ENCODE measurements around the gene PLA2G2D. TPM values are rescaled to one million over a fixed set of nuclear protein-coding genes. Genes with fewer than 3 reads are reported as not detected.
"Not testable (repeated sequence)": the region's sequence is repeated elsewhere in the genome, so short reads cannot be mapped to it uniquely, and the experiment has no call there.

Gene PLA2G2D
- total RNA-seq, 1 experiment from 2014 or later: not detected

- DNase-seq (ENCODE audit: low read depth in 1 of 2, low spot score in 2 of 2): no peak
- Histone ChIP-seq H3K4me3 (no peak overlapping the region), H3K4me1 (replicated peaks) (no peaks in the 10 kb centered on the region), H3K9me3 (replicated peaks) (no peaks in the 10 kb centered on the region), H3K36me3 (no peaks in the 10 kb centered on the region), H3K27ac (no peak overlapping the region), H3K27me3 (replicated peaks) (no peaks in the 10 kb centered on the region; the same call in 1 of the 2 replicates)
These were observed 19.0 kb upstream of the PLA2G2D start for GRCh38 chr1:20138346-20138745.

GRCh38 chr1:20137604-20138003 lies 18.3 kb upstream of the PLA2G2D start:
- H3K4me3 ChIP-seq: no peak overlapping the region
- no peaks in the 10 kb centered on the region for H3K4me1 ChIP-seq (replicated peaks)
- no peak overlapping the region for H3K27ac ChIP-seq
- H3K36me3 ChIP-seq: no peaks in the 10 kb centered on the region
- no peaks in the 10 kb centered on the region for H3K9me3 ChIP-seq (replicated peaks)
- no peak for DNase-seq (ENCODE audit: low read depth in 1 of 2, low spot score in 2 of 2)
- H3K27me3 ChIP-seq (replicated peaks): no peaks in the 10 kb centered on the region; the same call in 1 of the 2 replicates

GRCh38 chr1:20137055-20137454 lies 17.7 kb upstream of the PLA2G2D start:
- DNase-seq (ENCODE audit: low read depth in 1 of 2, low spot score in 2 of 2): no peak

GRCh38 chr1:20136249-20136648 lies 16.9 kb upstream of the PLA2G2D start:
- Histone ChIP-seq H3K9me3 (replicated peaks) (no peaks in the 10 kb centered on the region), H3K36me3 (no peaks in the 10 kb centered on the region), H3K4me1 (replicated peaks) (no peaks in the 10 kb centered on the region), H3K27ac (no peak overlapping the region), H3K27me3 (replicated peaks) (no peaks in the 10 kb centered on the region; the same call in 1 of the 2 replicates), H3K4me3 (no peak overlapping the region)
- DNase-seq (ENCODE audit: low read depth in 1 of 2, low spot score in 2 of 2): no peak

More at GRCh38 chr1:20137055-20137454, 17.7 kb upstream of the PLA2G2D start:
- no peak overlapping the region for H3K4me3 ChIP-seq
- no peaks in the 10 kb centered on the region for H3K36me3 ChIP-seq
- H3K27me3 ChIP-seq (replicated peaks): no peaks in the 10 kb centered on the region; the same call in 1 of the 2 replicates
- no peaks in the 10 kb centered on the region for H3K4me1 ChIP-seq (replicated peaks)
- H3K27ac ChIP-seq: no peak overlapping the region
- no peaks in the 10 kb centered on the region for H3K9me3 ChIP-seq (replicated peaks)

DNA sequence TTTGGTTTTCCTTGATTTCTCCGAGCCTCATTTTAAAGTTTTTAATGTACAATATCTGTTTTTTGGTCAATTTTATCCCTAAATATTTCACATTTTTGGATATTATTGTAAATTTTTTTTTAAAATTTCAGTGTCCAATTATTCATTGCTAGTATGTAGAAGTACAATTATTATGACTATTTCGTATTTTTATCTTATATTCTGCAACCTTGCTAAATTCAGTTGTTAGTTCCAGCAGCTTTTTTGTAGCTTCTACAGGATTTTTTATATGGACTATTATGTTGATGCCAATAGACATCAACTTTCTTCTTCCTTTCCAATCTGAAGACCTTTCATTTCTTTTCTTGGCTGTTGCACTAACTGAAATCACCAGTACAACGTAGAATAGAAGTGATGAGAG lies 15.7 kb upstream of the PLA2G2D start:
- Histone ChIP-seq H3K4me1 (replicated peaks) (no peaks in the 10 kb centered on the region), H3K27ac (no peak overlapping the region), H3K4me3 (no peak overlapping the region), H3K36me3 (no peaks in the 10 kb centered on the region), H3K9me3 (replicated peaks) (no peaks in the 10 kb centered on the region), H3K27me3 (replicated peaks) (no peaks in the 10 kb centered on the region)
- no peak for DNase-seq (ENCODE audit: low read depth in 1 of 2, low spot score in 2 of 2)

- not testable (repeated sequence) for H3K4me1 ChIP-seq (replicated peaks); H3K27me3 ChIP-seq (replicated peaks); H3K4me3 ChIP-seq; H3K27ac ChIP-seq; DNase-seq (ENCODE audit: low read depth in 1 of 2, low spot score in 2 of 2); H3K36me3 ChIP-seq; H3K9me3 ChIP-seq (replicated peaks)
These were observed 11.2 kb upstream of the PLA2G2D start for GRCh38 chr1:20130518-20130917.

DNA sequence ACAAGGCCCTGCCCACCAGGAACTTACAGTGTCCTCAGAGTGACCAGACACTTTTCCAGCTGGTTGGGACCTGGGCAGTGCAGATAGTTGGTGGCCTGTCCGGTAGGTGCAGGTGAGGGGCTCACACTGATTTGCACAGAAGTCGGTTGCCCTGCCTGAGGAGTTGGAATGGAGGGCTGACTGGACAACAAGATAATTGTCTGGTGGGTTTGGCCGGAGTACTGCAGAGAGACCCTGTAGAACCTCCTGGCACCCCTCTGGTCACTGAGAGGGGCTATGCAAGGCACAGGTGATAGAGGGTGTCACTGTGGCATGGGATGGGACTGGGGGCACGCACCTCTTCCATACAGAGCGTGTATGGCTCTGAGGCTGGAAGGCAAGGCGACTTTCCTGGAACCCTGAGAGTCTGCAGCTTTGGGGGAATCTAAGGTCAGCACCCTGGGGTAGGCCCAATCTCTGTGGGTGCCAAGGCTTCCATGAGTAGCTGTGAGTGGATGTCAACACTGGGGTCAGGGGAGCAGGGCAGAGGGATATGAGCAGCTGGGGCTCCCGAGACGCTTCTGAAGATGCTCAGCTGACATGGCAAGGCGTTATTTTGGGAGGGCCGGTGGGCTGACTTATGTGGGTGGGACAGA lies 7.6 kb upstream of the PLA2G2D start:
- H3K4me3 ChIP-seq: no peak overlapping the region
- H3K9me3 ChIP-seq (replicated peaks): no peaks in the 10 kb centered on the region
- no peak for DNase-seq (ENCODE audit: low read depth in 1 of 2, low spot score in 2 of 2)
- H3K27ac ChIP-seq: no peak overlapping the region
- H3K4me1 ChIP-seq (replicated peaks): no peaks in the 10 kb centered on the region
- H3K27me3 ChIP-seq (replicated peaks): peaks cover 8% of the 10 kb centered on the region; the same call in 1 of the 2 replicates
- H3K36me3 ChIP-seq: no peaks in the 10 kb centered on the region

DNA sequence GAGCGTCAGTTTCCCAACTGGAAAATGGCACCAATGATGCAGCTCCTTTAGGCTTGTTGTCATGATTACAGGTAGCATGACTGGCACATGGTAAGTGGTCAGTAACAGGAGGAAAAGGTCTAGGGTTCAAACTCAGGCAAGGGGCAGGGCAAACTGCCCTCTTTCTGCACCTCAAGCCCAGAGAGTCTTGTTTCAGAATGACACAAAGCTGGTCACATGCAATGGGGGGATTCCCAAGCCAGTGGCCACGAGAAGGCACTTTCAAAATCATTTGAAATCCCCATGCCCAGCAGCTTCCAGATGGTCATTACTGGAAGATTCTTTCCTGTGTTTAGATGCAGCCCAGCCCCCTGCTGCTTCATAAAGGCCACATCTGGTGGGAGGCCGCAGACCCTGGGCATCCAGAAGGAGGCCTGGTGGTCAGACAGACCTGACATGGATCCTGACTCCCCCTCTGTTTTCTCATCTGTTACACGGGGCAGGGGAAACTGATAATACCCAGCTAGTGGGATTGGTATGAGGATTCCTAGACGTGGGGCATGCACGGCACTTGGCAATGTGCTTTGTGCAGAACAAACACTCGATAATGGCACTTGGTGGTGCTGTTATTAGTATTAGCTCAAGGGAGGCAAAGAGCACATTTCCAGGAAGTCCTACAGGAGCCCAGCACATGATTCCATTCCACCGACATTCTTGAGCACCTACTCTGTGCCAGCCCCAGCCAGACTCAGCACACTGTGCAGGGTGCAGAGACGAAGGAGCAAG lies 6.9 kb upstream of the PLA2G2D start:
- H3K4me3 ChIP-seq: no peak overlapping the region
- DNase-seq (ENCODE audit: low read depth in 1 of 2, low spot score in 2 of 2): no peak
- no peaks in the 10 kb centered on the region for H3K9me3 ChIP-seq (replicated peaks)
- H3K27ac ChIP-seq: no peak overlapping the region
- H3K4me1 ChIP-seq (replicated peaks): no peaks in the 10 kb centered on the region
- H3K36me3 ChIP-seq: no peaks in the 10 kb centered on the region
- H3K27me3 ChIP-seq (replicated peaks): peaks cover 11% of the 10 kb centered on the region; the same call in 1 of the 2 replicates

- no peak for DNase-seq (ENCODE audit: low read depth in 1 of 2, low spot score in 2 of 2)
- Histone ChIP-seq H3K27me3 (replicated peaks) (peaks cover 15% of the 10 kb centered on the region; the same call in 1 of the 2 replicates), H3K9me3 (replicated peaks) (no peaks in the 10 kb centered on the region), H3K36me3 (no peaks in the 10 kb centered on the region), H3K4me3 (no peak overlapping the region), H3K4me1 (replicated peaks) (no peaks in the 10 kb centered on the region), H3K27ac (no peak overlapping the region)
These were observed 5.8 kb upstream of the PLA2G2D start for GRCh38 chr1:20125100-20125499.

DNA sequence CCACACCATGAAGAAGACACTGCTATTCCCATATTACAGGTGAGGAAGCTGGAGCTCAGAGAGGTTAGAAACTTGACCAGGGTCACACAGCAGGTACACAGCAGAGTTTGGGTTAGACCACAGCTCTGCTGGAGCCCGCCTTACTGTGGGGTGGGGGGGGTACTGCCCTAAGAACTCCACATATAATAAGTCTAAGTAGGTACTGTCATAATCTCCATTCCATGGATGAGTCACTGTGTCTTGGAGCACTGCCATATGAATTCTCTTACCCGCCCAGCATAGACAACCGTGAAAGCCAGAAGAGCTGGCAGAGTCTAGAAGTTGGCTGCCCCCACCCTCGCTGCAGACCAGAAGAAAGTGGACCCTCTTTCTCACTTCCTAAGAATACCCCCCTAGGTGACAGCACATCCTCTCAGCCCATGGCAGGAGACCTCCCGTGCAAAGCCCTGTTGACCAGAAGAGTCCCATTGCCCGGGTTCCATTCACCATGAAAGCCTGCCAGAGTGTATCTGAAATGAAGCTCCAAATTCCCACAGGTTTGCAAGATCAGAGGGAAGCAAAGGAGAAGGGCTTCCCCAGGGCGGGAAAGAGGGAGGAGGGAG lies 5.2 kb upstream of the PLA2G2D start:
- H3K9me3 ChIP-seq (replicated peaks): no peaks in the 10 kb centered on the region
- no peak overlapping the region for H3K4me3 ChIP-seq
- H3K27me3 ChIP-seq (replicated peaks): peaks cover 15% of the 10 kb centered on the region; the same call in 1 of the 2 replicates
- peak; percentile 48 to 67 for DNase-seq (ENCODE audit: low read depth in 1 of 2, low spot score in 2 of 2)
- no peaks in the 10 kb centered on the region for H3K36me3 ChIP-seq
- no peak overlapping the region for H3K27ac ChIP-seq
- no peaks in the 10 kb centered on the region for H3K4me1 ChIP-seq (replicated peaks)

GRCh38 chr1:20123722-20124455 lies 4.6 kb upstream of the PLA2G2D start:
- H3K4me3 ChIP-seq: no peak overlapping the region
- no peaks in the 10 kb centered on the region for H3K4me1 ChIP-seq (replicated peaks)
- no peaks in the 10 kb centered on the region for H3K36me3 ChIP-seq
- DNase-seq (ENCODE audit: low read depth in 1 of 2, low spot score in 2 of 2): no peak
- peaks cover 15% of the 10 kb centered on the region; the same call in 1 of the 2 replicates for H3K27me3 ChIP-seq (replicated peaks)
- H3K9me3 ChIP-seq (replicated peaks): no peaks in the 10 kb centered on the region
- no peak overlapping the region for H3K27ac ChIP-seq

DNA sequence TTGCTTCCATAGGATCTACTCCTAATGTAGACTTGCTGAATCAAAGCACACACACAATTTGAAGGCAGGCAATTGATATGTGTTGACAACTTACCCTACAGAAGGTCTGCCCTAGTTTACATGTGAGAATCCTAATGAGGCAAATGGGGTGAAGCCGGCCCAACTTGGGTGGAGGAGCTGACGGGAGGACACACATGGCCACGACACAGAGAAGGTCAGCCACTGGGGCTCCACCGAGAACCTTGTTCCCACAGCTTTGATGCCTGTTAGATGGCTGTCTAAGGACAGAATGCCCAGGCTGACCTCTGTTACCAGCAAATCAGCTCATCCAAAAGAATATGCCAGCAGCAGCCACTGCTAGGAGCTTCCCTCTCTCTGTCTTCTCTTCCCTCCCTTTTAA lies 1.5 kb upstream of the PLA2G2D start:
- H3K27me3 ChIP-seq (replicated peaks): peaks cover 27% of the 10 kb centered on the region
- DNase-seq (ENCODE audit: low read depth in 1 of 2, low spot score in 2 of 2): no peak
- no peaks in the 10 kb centered on the region for H3K4me1 ChIP-seq (replicated peaks)
- no peaks in the 10 kb centered on the region for H3K9me3 ChIP-seq (replicated peaks)
- no peak overlapping the region for H3K27ac ChIP-seq
- no peak overlapping the region for H3K4me3 ChIP-seq
- no peaks in the 10 kb centered on the region for H3K36me3 ChIP-seq

GRCh38 chr1:20117236-20117635 lies 2.1 kb downstream of the PLA2G2D start:
- no peaks in the 10 kb centered on the region for H3K4me1 ChIP-seq (replicated peaks)
- no peak overlapping the region for H3K27ac ChIP-seq
- H3K36me3 ChIP-seq: no peaks in the 10 kb centered on the region
- peaks cover 21% of the 10 kb centered on the region for H3K27me3 ChIP-seq (replicated peaks)
- DNase-seq (ENCODE audit: low read depth in 1 of 2, low spot score in 2 of 2): no peak
- no peaks in the 10 kb centered on the region for H3K9me3 ChIP-seq (replicated peaks)
- no peak overlapping the region for H3K4me3 ChIP-seq

Measured in SJSA1 (cell line).